SHP77 treated with DMSO at 0.1 percent for 48 hours (cell line): Measurements from ENCODE around the gene PLEKHA6.

ENCODE experiments used
- DNase-seq: peaks from one replicate; lab custom pipeline; 2025; lab: John Stamatoyannopoulos, UW

The PLEKHA6 gene

GRCh38 chr1:204380293-204380831, 20.6 kb upstream of the PLEKHA6 start:
- DNase-seq = no peak

DNA sequence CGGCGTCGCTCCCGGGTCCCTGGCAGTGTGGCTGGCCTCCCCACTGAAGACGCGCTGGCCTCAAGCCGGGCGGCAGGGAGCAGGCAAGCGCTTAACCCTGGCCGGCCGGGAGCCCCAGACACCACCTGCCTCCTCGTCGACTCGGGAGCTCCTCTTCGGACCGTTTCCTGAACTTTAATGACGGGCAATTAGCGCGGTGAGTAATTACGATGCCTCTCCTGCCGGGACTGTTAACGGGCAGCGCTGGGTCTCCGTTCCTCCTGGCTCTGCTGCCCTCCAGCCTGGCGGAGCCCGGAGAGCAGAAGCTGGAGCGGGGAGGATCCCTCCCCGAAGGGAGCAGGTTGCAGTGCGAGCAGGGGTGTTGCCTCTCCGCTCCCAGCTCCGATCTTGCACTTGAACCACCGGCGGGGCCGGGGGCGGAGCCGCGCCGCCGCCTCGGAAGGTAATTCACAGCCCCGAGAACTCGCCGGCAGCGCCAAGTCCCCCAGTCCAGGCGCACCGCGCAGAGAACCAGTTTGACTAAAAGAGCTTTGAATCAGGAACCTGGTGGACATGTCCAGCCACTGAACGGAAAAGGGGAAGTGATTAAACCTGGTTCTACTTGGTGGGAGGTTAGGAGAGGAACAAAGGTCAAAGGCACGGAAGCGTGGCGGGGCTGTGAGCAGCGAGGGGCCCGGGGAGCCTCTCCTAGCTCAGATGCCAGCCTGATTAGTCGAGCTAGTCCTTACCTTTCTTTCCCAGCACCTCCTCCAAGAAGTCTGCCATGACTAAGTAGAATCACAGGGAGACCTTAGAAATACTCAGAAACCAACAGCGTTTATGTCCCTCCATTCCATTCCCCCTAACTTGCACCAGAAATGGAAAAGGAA, 18.3 kb upstream of the PLEKHA6 start:
- DNase-seq = no peak

DNA sequence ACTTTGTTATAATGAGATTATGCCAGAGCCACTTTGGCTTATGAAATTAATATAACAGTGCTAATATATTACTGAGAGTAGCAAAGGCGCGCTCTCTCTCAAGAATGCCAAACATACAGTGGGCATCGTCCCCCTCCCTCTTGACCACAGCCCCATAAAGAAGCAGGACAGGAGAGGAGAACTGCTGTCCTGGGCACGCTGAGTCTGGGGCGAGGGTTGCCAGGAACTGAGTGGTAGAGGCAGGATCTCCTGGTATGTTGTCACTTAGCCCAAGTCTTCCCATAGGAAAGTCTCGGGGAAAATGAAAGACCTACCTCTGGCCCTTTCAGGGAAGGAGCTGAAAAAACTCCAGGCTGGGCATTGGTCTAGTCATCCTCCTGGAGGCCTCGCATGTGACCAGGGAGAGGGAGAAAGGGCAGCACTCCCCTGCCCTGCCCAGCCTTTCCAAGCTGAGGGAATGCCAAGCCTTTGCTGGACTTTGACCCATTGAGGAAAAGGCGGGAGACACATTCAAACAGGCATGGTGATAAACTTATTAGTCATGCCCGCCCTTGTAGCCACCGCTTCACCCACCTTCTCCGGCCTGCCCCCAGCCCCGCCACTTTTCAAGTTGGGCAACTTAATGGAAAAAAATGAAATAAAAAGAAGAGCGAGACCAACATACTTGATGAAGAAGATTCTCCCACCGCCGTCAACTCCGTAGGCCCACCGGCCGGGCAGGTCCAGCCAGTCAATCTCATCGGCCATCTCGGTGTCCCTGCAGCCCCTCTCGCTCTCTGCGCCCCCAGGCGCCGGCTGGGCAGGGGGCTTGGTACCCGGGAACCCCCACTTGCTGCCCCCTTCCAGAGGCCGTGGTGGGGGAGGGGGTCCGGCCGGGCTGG, 17.4 kb upstream of the PLEKHA6 start:
- DNase-seq = no peak

DNA sequence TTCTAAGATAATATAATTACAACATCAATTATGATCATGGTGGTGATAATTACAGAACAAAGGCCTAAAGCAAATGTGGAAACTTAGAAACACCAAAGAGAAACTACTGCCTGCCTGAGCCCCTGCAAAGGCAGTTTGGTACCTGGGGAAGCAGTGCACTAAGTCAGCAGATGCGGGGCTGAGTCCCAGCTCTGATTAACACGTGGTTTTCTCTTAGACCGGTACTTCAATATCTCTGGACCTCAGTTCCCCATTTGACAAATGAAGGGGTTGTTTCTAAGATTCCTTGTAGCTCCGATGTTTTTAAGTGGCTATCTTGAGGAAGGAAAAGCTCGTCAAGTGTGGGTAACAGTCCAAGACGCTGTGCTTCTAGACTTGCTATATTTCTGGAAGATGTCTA, 16.7 kb upstream of the PLEKHA6 start:
- no peak for DNase-seq

DNA sequence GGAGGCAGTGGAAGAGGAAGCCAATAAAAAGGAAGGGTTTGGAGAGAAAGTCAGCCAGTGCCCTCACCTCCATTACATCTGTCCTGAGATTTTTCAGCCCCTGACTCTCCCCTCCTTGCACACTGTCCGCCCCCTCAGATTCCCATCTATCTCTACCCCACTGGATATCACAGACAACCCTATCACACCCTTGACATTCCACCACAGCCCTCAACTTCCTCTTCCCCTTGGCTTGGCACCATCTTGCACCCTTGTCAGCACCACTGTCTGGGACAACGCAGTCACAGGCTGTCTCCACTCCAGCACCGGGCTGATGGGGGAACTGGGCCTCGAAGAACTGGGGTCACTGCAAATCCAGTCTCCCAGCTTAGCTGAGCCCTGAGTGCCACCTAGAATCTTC, 14.2 kb upstream of the PLEKHA6 start:
- no peak for DNase-seq

- DNase-seq = no peak
Observed at GRCh38 chr1:204370176-204370575, 10.4 kb upstream of the PLEKHA6 start.

GRCh38 chr1:204368996-204369726, 9.4 kb upstream of the PLEKHA6 start:
- no peak for DNase-seq

- DNase-seq = no peak
Observed at GRCh38 chr1:204367956-204368355, 8.2 kb upstream of the PLEKHA6 start.

- no peak for DNase-seq
Observed at GRCh38 chr1:204367193-204367858, 7.6 kb upstream of the PLEKHA6 start.

DNA sequence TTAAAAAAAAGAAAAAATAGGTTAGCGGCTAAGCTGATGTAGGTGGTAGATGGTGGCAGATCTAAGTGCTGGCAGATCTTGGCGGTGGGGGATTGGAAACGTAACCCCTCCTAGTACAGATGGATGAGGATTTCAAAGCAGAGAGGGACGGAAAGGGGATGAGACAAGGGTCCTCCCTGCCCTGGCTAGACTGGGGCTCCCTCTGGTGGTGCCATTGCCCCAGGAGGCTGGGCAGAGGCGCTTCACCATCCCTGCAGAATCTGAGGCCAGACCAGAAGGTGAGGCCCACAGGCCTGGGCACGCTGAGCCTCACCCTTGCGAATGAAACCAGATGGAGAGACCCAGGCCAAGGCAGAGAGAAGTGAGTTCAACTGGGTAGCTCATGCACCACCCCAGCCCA, 7.0 kb upstream of the PLEKHA6 start:
- no peak for DNase-seq

DNA sequence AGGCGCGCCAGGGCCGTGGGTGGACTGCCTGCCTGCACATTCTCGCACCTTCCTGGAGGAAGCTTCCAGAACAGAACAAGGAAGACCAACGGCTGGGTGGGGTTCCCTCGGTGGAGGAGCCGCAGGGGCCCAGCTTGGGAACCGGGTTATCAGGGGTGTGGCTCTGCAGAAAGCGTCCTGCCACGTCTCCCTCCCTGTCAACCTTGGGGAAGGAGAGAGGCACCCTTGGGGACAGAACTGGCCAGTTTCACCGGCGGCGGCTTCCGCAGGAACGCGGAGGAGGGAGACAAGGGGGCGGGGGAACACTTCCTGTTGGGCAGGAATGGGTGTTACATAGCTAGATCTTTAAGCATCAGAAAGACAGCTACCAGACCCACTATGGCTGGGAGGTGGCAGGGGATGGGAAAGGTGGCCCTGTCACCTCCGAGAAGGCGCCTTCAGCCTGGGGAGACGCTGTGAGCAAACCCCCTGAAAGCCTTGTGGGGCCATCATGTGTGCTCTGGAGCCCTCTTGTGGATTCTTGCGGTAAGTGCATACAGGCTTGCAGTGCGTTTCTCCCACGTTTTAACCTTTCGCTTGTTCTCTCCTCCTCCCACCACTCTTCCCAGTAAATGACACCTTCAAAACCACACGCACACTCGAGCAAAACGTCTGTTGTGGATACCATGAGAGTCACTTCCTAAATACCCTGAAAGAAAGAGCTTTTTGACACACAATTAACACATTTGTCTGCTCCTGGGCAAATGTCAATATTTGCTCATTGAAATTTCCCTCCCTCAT, 3.8 kb upstream of the PLEKHA6 start:
- peak; percentile 33 for DNase-seq

DNA sequence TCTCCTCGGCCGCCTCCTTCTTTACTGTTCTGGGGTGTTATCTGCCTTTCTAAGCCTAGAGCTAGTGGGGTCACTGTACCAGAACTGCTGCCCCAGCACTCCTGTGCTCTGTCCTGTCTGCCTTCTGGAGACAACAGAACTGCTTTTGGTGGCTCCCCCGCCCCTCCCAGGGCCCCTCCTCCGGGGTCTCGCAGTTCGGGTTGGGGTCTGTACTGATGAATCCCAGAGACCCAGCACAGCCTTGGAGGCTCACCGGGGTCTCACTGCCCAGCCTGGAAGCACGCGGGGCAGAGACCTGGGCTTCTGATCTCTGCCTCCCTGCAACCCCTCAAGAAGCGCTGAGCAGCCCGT, 3.2 kb upstream of the PLEKHA6 start:
- DNase-seq = no peak

DNA sequence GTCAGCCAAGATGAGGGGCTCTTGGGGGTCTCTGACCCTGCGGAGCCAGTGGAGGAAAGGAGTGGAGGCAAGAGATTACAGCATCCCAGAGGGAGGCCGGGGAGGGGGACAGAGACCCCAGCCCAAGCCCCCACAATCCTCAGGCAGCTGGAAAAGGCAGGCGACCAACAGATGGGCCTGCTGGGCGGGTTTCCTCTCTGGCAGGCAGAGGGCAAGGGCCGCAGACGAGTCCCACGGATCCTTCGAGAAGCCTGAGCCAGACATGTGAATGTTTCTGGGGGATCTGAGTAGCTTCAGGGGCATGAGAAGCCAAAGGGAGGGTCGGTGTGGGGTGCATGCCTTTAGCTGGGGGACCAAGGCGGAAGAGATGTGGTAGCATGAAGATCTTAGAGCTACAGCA, 2.1 kb upstream of the PLEKHA6 start:
- DNase-seq = no peak

DNA sequence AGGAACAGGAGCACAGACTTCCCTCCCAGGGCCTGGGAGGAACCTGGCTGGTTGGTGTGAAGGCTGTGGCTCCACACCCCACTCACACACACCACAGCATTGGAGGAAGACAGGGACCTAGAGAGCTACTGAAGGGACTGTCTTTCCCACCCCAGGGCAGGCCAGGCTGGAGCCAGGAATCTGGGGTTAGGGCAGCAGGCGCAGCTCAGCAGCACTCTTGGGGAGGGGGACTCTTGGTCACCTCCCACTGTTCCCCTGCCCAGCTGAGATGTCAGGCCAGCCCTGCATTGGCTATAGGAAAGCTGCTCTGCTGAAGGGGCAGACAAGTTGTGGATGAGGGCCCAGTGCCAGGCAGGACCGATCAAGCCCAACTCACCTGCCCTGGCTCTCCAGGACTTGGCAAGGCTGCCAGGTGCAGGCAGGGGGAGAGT, 1.6 kb upstream of the PLEKHA6 start:
- no peak for DNase-seq

- no peak for DNase-seq
Observed at GRCh38 chr1:204360314-204360713, 585 bp upstream of the PLEKHA6 start.

GRCh38 chr1:204359131-204359473, 627 bp downstream of the PLEKHA6 start:
- no peak for DNase-seq

DNA sequence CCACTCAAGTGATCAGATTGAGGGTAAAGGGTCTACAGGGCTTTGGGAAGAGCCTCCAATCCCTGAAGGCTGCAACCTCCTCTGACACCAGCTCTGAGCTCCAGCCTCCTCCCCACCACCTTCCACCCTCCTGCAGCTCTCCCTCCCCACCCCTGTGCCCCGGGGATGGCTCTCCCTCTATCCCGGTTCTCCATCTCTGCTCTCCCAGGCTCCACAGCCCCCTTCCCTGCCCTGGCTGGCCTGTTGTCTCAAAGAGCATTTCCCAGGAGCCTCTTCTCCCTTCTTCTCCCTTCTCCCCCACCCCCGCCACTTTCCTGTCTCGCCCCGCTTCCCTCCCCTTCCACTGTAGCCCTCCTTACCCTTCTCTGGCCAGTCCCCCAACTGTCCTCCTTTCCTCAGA, 1.1 kb downstream of the PLEKHA6 start:
- no peak for DNase-seq

DNA sequence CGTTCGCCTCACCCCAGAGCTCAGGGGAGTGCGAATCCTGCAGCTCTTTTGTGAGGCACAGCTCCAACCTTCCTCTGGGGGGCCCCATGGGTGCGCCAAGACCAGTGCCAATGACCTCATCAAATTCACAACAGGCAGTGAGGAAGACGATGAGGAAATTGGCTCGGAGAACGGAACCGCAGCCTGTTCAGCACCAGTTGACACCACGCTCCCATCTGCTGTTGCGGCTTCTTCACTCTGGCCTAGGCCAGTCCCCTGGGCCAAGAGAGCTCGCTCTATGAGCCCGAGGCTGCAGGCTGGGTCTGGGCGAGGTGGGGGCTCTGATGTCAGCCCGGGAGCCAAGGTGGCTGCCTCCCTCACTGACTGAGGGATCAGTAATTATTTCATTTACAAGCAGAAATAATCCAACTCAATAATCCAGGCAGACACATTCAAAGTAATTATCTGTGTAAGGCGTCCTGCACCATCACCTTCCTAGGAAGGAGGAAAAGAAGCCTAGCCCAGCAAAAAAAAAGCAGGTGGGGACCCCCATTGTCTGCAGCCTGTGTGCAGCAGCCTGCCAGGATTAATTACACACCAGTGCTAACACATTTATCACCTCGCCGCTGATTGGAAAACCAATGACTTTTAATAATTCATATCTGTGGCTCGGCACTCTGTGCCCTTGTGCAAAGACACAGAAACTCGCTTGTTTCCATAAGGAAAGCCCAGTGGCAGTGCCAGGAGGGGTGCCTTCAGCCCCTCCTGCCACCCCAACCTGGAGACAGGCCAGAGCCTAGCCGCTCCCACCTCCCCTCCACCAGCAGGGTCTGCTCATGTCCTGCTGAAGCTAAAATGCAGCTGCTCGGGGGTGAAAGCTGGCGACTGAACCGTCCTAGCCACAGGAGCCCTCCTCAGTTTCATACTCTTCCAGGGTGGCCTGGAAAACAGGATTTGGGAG, 1.9 kb downstream of the PLEKHA6 start:
- no peak for DNase-seq

GRCh38 chr1:204356997-204357396, 2.7 kb downstream of the PLEKHA6 start:
- DNase-seq = no peak

- no peak for DNase-seq
Observed at GRCh38 chr1:204355913-204356312, 3.8 kb downstream of the PLEKHA6 start.
